Liver (tissue), 9 donors: ENCODE data around the gene C1QTNF3. TPM values are rescaled to one million over a fixed set of nuclear protein-coding genes. Genes with fewer than 3 reads are reported as not detected.

ENCODE experiments used
- DNase-seq: peaks from one replicate; pipeline ENCODE4 v3.0.0-alpha.2; 2017; ENCODE audit warnings: low spot score
- H3K27ac ChIP-seq, 2 donors: one replicate each; pipeline ENCODE4 v1.7.0; 2013; ENCODE audit warnings: inconsistent platforms in 2 of 2, low read length in 2 of 2, control low read depth in 1 of 2, low read depth in 1 of 2, mild to moderate bottlenecking in 1 of 2
- H3K27me3 ChIP-seq, 4 donors: one replicate each; pipeline versions ENCODE4 v1.6.1 to v1.7.0; 2013; ENCODE audit warnings: low read length in 3 of 4, inconsistent platforms in 1 of 4, mild to moderate bottlenecking in 1 of 4, moderate library complexity in 1 of 4; ENCODE audit not compliant: control insufficient read depth in 4 of 4, insufficient read depth in 4 of 4
- H3K36me3 ChIP-seq, 4 donors: one replicate each; pipeline versions ENCODE4 v1.6.1 to v1.7.0; 2013; ENCODE audit warnings: low read length in 3 of 4, mild to moderate bottlenecking in 3 of 4, low read depth in 1 of 4, moderate library complexity in 1 of 4; ENCODE audit not compliant: control insufficient read depth in 4 of 4, insufficient read depth in 3 of 4
- H3K4me1 ChIP-seq, 4 donors: one replicate each; pipeline versions ENCODE4 v1.6.1 to v1.7.0; 2013; ENCODE audit warnings: low read length in 3 of 4, mild to moderate bottlenecking in 3 of 4, moderate library complexity in 1 of 4; ENCODE audit not compliant: control insufficient read depth in 4 of 4, insufficient read depth in 4 of 4
- H3K4me3 ChIP-seq, 3 donors: one replicate each; pipeline versions ENCODE4 v1.6.1 to v1.7.0; 2013; ENCODE audit warnings: low read length in 3 of 3, control low read depth in 1 of 3, low read depth in 1 of 3, mild to moderate bottlenecking in 1 of 3
- H3K9ac ChIP-seq, 2 donors: one replicate each; pipeline ENCODE4 v1.7.0; 2013; ENCODE audit warnings: low read length in 2 of 2, mild to moderate bottlenecking in 2 of 2, moderate library complexity in 2 of 2, control low read depth in 1 of 2, low read depth in 1 of 2
- H3K9me3 ChIP-seq, 4 donors: one replicate each; pipeline versions ENCODE4 v1.6.1 to v1.7.0; 2013; ENCODE audit warnings: low read length in 3 of 4; ENCODE audit not compliant: control insufficient read depth in 4 of 4
- CTCF ChIP-seq: fragments of 150-350 bp; IDR thresholded peaks from 2 replicates; pipeline ENCODE4 v1.5.1; 2017; ENCODE audit warnings: improper control_type of control experiment, low read depth, low read length; ENCODE audit not compliant: missing input control
- EGR1 ChIP-seq, 2 donors: IDR thresholded peaks; 2 replicates each; pipeline ENCODE4 v1.6.1; 2016 to 2018; ENCODE audit warnings: antibody characterized with exemption in 2 of 2, low read depth in 2 of 2
- FOXA1 ChIP-seq: IDR thresholded peaks from 2 replicates; pipeline ENCODE4 v1.6.1; 2016; ENCODE audit warnings: antibody characterized with exemption
- FOXA2 ChIP-seq: IDR thresholded peaks from 2 replicates; pipeline ENCODE4 v1.6.1; 2016; ENCODE audit warnings: antibody characterized with exemption
- GABPA ChIP-seq, 2 donors: IDR thresholded peaks in 1 of 2; conservative IDR thresholded peaks in 1 of 2; 2 replicates each; pipeline ENCODE4 v1.6.1; 2016; ENCODE audit warnings: antibody characterized with exemption in 2 of 2, mild to moderate bottlenecking in 1 of 2, moderate library complexity in 1 of 2
- HNF4A ChIP-seq, 2 donors: conservative IDR thresholded peaks; 2 replicates each; pipeline ENCODE4 v1.6.1; 2016; ENCODE audit warnings: antibody characterized with exemption in 2 of 2, mild to moderate bottlenecking in 2 of 2
- HNF4G ChIP-seq: IDR thresholded peaks from 2 replicates; pipeline ENCODE4 v1.6.1; 2016; ENCODE audit warnings: antibody characterized with exemption
- JUND ChIP-seq, 2 donors: IDR thresholded peaks; 2 replicates each; pipeline ENCODE4 v1.6.1; 2016; ENCODE audit warnings: antibody characterized with exemption in 2 of 2
- NR2F2 ChIP-seq: IDR thresholded peaks from 2 replicates; pipeline ENCODE4 v1.6.1; 2016; ENCODE audit warnings: antibody characterized with exemption
- RAD21 ChIP-seq, 2 donors: IDR thresholded peaks; 2 replicates each; pipeline ENCODE4 v1.6.1; 2016; ENCODE audit warnings: antibody characterized with exemption in 2 of 2, mild to moderate bottlenecking in 2 of 2
- RXRA ChIP-seq, 2 donors: IDR thresholded peaks; 2 replicates each; pipeline ENCODE4 v1.6.1; 2017 to 2018; ENCODE audit warnings: antibody characterized with exemption in 2 of 2, mild to moderate bottlenecking in 1 of 2
- SP1 ChIP-seq: IDR thresholded peaks from 2 replicates; pipeline ENCODE4 v1.6.1; 2018; ENCODE audit warnings: antibody characterized with exemption, mild to moderate bottlenecking
- TAF1 ChIP-seq: conservative IDR thresholded peaks from 2 replicates; pipeline ENCODE4 v1.6.1; 2016; ENCODE audit warnings: antibody characterized with exemption, mild to moderate bottlenecking
- YY1 ChIP-seq: IDR thresholded peaks from 2 replicates; pipeline ENCODE4 v1.6.1; 2016; ENCODE audit warnings: antibody characterized with exemption, mild to moderate bottlenecking
- WGBS: extraction: QIAGEN DNeasy Blood & Tissue Kit; methylation state at CpG from one replicate; pipeline ENCODE4 v1.1.7; 2013; 5-methylcytosine and 5-hydroxymethylcytosine counted together
- polyA plus RNA-seq, 2 donors: library from polyadenylated mRNA; stranded (reverse) in 1 of 2; unstranded in 1 of 2; fragments of 200-250 nt in 1 of 2; fragments of >200 nt in 1 of 2; fragmentation: Nextera tagmentation in 1 of 2; extraction: Ambion mirVana in 1 of 2; gene quantifications; one replicate each; pipeline versions ENCODE4 v1.2.1 to v1.2.3, GENCODE V29; 2013 to 2015
- total RNA-seq, 2 donors: library from RNA; depleted of rRNA; stranded (reverse); fragments of >200 nt; gene quantifications; one replicate each; pipeline ENCODE4 v1.2.3, GENCODE V29; 2014
- TF ChIP-seq, protein P1 (sequence below): IDR thresholded peaks from 2 replicates; pipeline ENCODE4 v1.6.1; 2016; ENCODE audit warnings: antibody characterized with exemption
- TF ChIP-seq, protein P2 (sequence below): IDR thresholded peaks from 2 replicates; pipeline ENCODE4 v1.6.1; 2016; ENCODE audit warnings: antibody characterized with exemption
- TF ChIP-seq, protein P3 (sequence below): IDR thresholded peaks from 2 replicates; pipeline ENCODE4 v1.6.1; 2016; ENCODE audit warnings: antibody characterized with exemption, mild to moderate bottlenecking
- TF ChIP-seq, protein P4 (sequence below): IDR thresholded peaks from 2 replicates; pipeline ENCODE4 v1.6.1; 2016; ENCODE audit warnings: antibody characterized with exemption
- donor health status: healthy.
- donor health status: healthy.
- donor health status: healthy.
- donor health status: healthy.
- donor health status: healthy.

C1QTNF3 gene
- total and polyA plus RNA-seq, 4 donors, result 0.81 to 6.2 (median 2.5) TPM

- TF ChIP-seq, protein P1, sequence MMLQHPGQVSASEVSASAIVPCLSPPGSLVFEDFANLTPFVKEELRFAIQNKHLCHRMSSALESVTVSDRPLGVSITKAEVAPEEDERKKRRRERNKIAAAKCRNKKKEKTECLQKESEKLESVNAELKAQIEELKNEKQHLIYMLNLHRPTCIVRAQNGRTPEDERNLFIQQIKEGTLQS, result no peak
- TF ChIP-seq HNF4G (no peak), EGR1 (IDR thresholded peaks at IDR 0.05; ENCODE audit: low read depth in 2 of 2) (no peak), YY1 (no peak), NR2F2 (no peak), RXRA (IDR thresholded peaks at IDR 0.05) (no peak)
These were observed 14.7 kb downstream of the C1QTNF3 start (continued) for GRCh38 chr5:34028349-34028748.

- Histone ChIP-seq H3K27me3 (no peaks in the 10 kb centered on the region), H3K4me3 (no peak overlapping the region), H3K27ac (peak overlapping the region; percentile 70), H3K4me1 (peaks cover 8 to 35% (median 20%) of the 10 kb centered on the region in 4 donors), H3K9me3 (no peaks in the 10 kb centered on the region), H3K9ac (peak overlapping the region; percentile 8 to 53), H3K36me3 (peaks cover 0 to 1% (median 0%) of the 10 kb centered on the region in 4 donors)
- TF ChIP-seq GABPA (IDR thresholded peaks at IDR 0.05 in 1 of 2, conservative IDR thresholded peaks at IDR 0.05 in 1 of 2) (peak in 1 of 2 donors; percentile 54), YY1 (peak; percentile 71), RAD21 (IDR thresholded peaks at IDR 0.05) (peak; percentile 50 to 59), JUND (IDR thresholded peaks at IDR 0.05) (peak in 1 of 2 donors; percentile 71), EGR1 (IDR thresholded peaks at IDR 0.05; ENCODE audit: low read depth in 2 of 2) (peak in 1 of 2 donors; percentile 53), NR2F2 (no peak), FOXA2 (peak; percentile 56), HNF4A (conservative IDR thresholded peaks at IDR 0.05) (peak; percentile 67 to 89), TAF1 (no peak), FOXA1 (peak; percentile 76), RXRA (IDR thresholded peaks at IDR 0.05) (peak; percentile 67 to 89), HNF4G (no peak), SP1 (peak; percentile 53), CTCF (no peak)
- TF ChIP-seq, protein P1, result peak; percentile 32
- TF ChIP-seq, protein P2, sequence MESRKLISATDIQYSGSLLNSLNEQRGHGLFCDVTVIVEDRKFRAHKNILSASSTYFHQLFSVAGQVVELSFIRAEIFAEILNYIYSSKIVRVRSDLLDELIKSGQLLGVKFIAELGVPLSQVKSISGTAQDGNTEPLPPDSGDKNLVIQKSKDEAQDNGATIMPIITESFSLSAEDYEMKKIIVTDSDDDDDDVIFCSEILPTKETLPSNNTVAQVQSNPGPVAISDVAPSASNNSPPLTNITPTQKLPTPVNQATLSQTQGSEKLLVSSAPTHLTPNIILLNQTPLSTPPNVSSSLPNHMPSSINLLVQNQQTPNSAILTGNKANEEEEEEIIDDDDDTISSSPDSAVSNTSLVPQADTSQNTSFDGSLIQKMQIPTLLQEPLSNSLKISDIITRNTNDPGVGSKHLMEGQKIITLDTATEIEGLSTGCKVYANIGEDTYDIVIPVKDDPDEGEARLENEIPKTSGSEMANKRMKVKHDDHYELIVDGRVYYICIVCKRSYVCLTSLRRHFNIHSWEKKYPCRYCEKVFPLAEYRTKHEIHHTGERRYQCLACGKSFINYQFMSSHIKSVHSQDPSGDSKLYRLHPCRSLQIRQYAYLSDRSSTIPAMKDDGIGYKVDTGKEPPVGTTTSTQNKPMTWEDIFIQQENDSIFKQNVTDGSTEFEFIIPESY, result peak; percentile 74
- TF ChIP-seq, protein P3, sequence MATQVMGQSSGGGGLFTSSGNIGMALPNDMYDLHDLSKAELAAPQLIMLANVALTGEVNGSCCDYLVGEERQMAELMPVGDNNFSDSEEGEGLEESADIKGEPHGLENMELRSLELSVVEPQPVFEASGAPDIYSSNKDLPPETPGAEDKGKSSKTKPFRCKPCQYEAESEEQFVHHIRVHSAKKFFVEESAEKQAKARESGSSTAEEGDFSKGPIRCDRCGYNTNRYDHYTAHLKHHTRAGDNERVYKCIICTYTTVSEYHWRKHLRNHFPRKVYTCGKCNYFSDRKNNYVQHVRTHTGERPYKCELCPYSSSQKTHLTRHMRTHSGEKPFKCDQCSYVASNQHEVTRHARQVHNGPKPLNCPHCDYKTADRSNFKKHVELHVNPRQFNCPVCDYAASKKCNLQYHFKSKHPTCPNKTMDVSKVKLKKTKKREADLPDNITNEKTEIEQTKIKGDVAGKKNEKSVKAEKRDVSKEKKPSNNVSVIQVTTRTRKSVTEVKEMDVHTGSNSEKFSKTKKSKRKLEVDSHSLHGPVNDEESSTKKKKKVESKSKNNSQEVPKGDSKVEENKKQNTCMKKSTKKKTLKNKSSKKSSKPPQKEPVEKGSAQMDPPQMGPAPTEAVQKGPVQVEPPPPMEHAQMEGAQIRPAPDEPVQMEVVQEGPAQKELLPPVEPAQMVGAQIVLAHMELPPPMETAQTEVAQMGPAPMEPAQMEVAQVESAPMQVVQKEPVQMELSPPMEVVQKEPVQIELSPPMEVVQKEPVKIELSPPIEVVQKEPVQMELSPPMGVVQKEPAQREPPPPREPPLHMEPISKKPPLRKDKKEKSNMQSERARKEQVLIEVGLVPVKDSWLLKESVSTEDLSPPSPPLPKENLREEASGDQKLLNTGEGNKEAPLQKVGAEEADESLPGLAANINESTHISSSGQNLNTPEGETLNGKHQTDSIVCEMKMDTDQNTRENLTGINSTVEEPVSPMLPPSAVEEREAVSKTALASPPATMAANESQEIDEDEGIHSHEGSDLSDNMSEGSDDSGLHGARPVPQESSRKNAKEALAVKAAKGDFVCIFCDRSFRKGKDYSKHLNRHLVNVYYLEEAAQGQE, result peak; percentile 41
- TF ChIP-seq, protein P4, sequence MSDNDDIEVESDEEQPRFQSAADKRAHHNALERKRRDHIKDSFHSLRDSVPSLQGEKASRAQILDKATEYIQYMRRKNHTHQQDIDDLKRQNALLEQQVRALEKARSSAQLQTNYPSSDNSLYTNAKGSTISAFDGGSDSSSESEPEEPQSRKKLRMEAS, result peak; percentile 96
- 56% methylated on average over 9 of the region's 9 CpGs for WGBS
- DNase-seq, result no peak
These were observed 16.8 kb downstream of the C1QTNF3 start for GRCh38 chr5:34026089-34026761.
